DOHH2 (cell line): ENCODE measurements around the gene STX17.

Source experiments
- CTCF ChIP-seq: fragments of 200-600 bp; sonication (generic); IDR thresholded peaks from one replicate; pipeline ENCODE4 v1.5.1; 2014; ENCODE audit warnings: antibody characterized with exemption, mild to moderate bottlenecking, low read depth, low read length; ENCODE audit not compliant: poor library complexity, severe bottlenecking
- EZH2phosphoT487 ChIP-seq: fragments of 200-600 bp; sonication (generic); IDR thresholded peaks from 2 replicates; pipeline ENCODE4 v1.6.1; 2017; ENCODE audit warnings: borderline replicate concordance, mild to moderate bottlenecking, antibody characterized with exemption, low read length, moderate library complexity, mixed read lengths

- TF ChIP-seq CTCF = no peak
- TF ChIP-seq EZH2phosphoT487 = no peak
These were observed 70.8 kb downstream of the STX17 start for GRCh38 chr9:99977033-99977792.
